ENCODE results near the gene FAM20A.

FAM20A gene

DNA sequence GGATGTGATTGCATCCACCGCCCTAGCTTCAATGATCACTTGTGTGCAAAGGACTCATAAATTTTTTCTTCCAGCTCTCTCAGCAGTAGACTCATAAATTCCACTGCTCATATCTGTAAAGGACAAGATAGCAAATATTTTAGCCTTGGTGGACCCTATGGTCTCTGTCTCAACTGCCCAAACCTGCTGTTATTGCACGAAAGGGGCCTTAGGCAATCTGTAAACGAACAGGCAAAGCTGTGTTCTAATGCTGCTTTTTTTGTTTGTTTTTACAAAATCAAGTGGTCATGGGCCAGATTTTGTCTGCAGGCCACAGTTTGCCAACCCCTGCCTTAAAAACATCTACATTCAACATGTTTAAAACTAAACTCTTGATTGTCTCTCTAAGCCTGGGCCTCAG lies 34.1 kb downstream of the FAM20A start:
- no peak for DNase-seq (ENCODE audit: low read depth in 3 of 3, low spot score in 1 of 3)

GRCh38 chr17:68566442-68566738 lies 34.8 kb downstream of the FAM20A start:
- no peak for DNase-seq (ENCODE audit: low read depth in 3 of 3, low spot score in 1 of 3)

DNA sequence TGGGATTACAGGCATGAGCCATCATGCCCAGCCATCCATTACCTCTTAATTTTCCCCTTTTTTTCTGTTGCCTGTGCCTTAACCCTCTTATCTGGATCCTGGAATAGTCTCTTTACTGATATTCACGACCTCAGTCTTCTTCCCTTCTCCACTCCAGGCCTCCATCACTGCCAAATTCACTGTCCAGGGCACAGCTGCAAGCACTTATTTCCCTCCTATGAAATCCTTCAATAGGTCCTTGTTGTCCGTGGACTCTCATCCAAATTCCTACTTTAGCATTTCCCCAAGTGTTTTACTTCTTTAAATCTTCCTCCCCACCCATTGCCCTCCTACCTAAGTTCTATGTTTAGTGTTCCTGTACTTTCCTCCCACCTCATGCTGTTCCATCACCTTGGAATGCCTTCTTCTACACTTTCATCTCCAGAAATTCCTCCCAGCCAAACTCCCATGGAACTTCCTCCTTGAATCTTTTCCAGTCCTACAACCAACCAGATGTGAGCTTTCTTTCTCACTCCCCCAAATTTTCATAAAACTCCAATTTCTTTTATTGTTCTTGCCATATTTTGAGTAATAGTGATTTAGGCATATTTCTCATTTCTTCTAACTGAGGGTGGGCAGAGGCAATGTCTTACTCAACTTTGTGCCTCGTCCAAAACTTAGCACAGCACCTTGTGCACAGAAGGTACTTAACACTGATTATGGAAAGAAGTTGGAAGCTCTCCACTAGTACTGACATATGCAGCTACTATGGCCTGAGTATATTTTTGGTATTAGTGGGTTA lies 35.3 kb downstream of the FAM20A start:
- no peak for DNase-seq (ENCODE audit: low read depth in 3 of 3, low spot score in 1 of 3)

GRCh38 chr17:68564415-68565111 lies 36.6 kb downstream of the FAM20A start:
- DNase-seq (ENCODE audit: low read depth in 3 of 3, low spot score in 1 of 3), result no peak

- no peak for DNase-seq (ENCODE audit: low read depth in 3 of 3, low spot score in 1 of 3)
These were observed 38.4 kb downstream of the FAM20A start for GRCh38 chr17:68562736-68563135.

DNA sequence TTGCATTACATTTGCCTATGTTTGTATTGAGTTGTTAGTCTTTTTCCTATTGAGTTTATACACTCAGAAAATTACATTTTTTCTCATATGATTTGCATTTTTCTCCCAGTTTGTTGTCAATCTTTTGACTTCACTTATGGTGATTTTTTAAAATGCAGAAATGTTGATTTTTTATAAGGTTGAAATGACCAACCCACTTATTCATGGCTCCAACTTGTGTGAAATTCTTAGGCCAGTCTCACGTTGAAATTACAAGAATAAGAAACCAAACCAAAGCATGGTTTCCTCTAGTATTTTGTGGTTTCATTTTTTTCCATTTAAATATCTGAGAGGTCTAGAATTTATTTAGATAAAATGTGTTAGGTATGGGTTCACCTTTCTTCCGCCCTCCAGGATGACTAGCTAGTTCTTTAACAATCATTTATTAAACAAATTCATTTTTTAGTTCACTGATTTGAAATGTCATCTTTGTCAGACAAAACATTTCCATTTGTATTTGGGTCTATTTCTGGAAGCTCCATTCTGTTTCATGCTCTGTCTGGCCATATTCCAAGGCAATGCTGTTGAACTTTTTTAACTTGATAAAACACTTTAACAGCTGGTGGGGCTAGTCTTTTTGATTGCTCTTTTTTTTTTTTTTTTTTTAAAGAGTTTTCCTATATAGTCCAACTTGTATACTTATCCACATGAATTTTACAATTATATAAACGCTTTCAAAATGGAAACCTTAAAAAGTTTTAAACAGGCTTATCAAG lies 40.0 kb downstream of the FAM20A start:
- DNase-seq (ENCODE audit: low read depth in 3 of 3, low spot score in 1 of 3), result no peak

GRCh38 chr17:68559316-68559715 lies 41.9 kb downstream of the FAM20A start:
- DNase-seq (ENCODE audit: low read depth in 3 of 3, low spot score in 1 of 3), result no peak

DNA sequence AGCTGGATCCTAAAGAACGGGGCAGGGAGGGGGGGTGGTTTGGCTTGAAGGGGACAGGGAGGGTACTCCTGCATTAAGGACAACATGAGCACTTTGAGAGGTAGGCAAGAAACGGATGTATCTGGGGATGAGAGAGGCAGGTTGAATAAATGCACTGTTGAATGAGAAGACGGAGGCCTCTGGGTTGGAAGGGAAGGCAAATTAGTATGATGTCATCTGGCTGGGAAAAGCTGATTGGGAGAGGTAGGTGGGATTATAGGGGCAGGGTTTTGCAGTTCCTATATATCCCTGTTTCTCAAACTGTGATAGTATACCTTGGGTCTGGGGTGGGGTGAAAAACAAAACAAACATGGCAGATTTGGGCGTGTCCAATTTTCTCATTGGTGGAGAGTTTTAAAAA lies 44.6 kb downstream of the FAM20A start:
- no peak for DNase-seq (ENCODE audit: low read depth in 3 of 3, low spot score in 1 of 3)

GRCh38 chr17:68544111-68544915 lies 56.9 kb downstream of the FAM20A start:
- no peak for DNase-seq (ENCODE audit: low read depth in 3 of 3, low spot score in 1 of 3)

DNA sequence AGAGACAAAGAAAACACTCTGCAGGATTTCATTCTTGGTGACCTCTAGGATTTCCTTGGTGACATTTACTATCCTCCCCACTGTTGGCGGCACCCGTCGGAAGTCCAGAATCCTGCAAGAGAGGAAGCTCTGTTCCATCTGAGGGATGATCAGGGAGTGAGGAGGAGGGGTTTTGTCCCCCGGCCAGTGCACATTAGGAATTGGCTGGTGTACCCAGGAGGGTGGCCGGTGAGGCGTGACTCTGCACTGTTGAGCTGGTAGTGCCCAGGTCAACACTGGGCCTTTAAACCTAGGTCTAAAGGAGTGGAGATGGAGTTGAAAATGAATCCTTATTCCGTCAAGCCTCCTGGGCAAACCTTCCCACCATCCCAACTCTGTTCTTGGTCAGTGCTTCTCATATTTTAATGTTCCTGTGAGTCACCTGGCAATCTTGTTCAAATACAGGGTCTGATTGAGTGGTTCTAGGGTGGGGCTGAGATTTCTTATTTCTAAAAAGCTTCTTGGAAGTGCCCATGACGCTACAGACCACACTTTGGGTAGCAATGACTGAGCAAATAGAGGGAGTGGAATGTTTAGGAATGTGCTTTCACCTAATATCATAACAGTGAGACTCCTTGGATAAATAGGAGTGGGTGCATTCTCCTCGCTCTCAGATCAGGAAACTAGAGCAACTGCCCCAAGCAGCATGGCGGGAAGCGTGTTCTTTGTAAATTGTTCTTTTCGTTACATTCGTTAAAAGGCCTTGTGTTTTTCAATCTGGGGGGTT lies 58.3 kb downstream of the FAM20A start:
- no peak for DNase-seq (ENCODE audit: low read depth in 3 of 3, low spot score in 1 of 3)

GRCh38 chr17:68541816-68542215 lies 59.4 kb downstream of the FAM20A start:
- no peak for DNase-seq (ENCODE audit: low read depth in 3 of 3, low spot score in 1 of 3)

- no peak for DNase-seq (ENCODE audit: low read depth in 3 of 3, low spot score in 1 of 3)
These were observed 60.2 kb downstream of the FAM20A start for GRCh38 chr17:68540981-68541380.

GRCh38 chr17:68539548-68540467 lies 61.4 kb downstream of the FAM20A start:
- no peak for DNase-seq (ENCODE audit: low read depth in 3 of 3, low spot score in 1 of 3)

GRCh38 chr17:68535922-68536321 lies 65.2 kb downstream of the FAM20A start:
- no peak for DNase-seq (ENCODE audit: low read depth in 3 of 3, low spot score in 1 of 3)

GRCh38 chr17:68534695-68535088 lies 66.5 kb downstream of the FAM20A start:
- DNase-seq (ENCODE audit: low read depth in 3 of 3, low spot score in 1 of 3), result no peak

DNA sequence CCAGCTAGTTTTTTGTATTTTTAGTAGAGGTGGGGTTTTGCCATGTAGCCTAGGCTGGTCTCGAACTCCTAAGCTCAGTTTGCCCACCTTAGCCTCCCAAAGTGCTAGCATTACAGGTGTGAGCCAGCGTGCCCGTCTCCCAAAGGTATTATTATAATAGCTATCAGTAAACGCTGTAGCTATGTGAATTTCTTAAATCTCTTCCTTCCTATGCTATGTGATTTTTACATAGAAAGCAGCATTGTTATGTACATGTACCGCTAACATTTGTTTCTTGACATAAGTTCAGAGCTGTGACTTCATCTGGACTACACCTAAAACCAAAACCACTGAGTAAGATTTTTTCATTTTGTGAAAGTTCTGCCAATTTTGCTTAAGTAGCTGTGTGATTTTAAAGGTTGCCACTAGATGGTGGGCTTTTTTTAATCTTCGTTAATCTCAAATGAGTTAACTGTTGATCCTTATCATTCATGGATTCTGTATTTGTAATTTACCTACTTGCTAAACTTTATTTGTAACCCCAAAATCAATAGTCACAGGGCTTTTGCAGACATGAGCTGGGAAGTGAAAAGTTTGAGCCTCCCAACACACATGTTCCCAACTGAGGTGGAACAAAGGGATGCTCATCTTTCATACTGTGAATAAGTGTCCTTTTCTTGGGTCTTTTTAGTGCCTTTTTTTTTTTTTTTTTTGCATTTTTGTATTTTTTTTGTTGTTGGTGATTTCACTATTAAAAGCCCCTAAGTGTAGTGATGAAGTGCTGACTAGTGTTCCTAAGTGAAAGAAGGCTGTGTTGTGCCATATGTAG lies 67.1 kb downstream of the FAM20A start:
- DNase-seq (ENCODE audit: low read depth in 3 of 3, low spot score in 1 of 3), result no peak

DNA sequence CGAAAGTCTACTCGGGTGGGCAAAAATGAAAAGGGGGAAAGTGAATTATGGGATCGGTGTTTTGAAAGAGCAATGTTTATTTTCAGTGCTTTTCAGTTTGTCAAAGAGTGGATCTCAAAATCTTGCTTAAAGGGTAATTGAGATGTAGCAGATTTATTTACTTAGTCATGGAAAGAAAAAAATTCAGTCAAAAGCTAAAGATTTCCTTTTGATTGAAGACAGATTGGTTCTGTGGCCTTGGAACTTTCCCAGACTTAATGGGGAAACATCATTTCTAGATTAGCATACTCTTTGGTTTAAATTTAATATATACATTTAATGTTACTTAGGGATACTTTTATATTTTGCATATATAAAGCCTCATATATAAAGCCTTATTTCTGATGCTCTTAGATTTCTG lies 68.3 kb downstream of the FAM20A start:
- DNase-seq (ENCODE audit: low read depth in 3 of 3, low spot score in 1 of 3), result no peak

DNA sequence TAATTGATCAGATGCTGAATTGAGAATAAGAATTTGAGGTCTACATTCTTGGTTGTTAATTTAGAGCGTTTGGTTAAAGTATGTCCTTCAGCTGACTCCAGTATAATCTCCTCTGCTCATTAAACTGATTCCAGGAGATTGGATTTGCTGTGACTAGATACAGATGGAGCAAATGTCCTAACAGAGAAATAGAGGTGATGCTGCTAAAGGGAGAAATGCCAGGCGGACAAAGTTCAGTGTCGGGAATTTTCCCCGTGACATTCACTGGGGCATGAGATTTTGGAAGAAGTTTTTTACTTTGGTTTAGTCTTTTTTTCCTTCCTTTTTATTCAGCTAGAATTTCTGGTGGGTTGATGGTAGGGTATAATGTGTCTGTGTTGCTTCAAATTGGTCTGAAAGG lies 69.9 kb downstream of the FAM20A start:
- DNase-seq (ENCODE audit: low read depth in 3 of 3, low spot score in 1 of 3), result no peak

GRCh38 chr17:68527314-68527713 lies 73.9 kb downstream of the FAM20A start:
- DNase-seq (ENCODE audit: low read depth in 3 of 3, low spot score in 1 of 3), result no peak

Data from stimulated activated CD4-positive, alpha-beta T cell treated with anti-CD3 and anti-CD28 coated beads, TNF-alpha, amount 100 ng/mL, for 1 hour (primary cell).